OCI-LY7 (cell line): ENCODE data around the gene PPP4R4. TPM values are rescaled to one million over a fixed set of nuclear protein-coding genes. Genes with fewer than 3 reads are reported as not detected.
A peak's percentile ranks its signal among the peaks of the same experiment; 100 is the strongest.

Experiments
- BruUV-seq: library from RNA; stranded (reverse); fragments of 400-500 nt; replicated peaks from 2 replicates; lab custom pipeline; 2021; lab: Mats Ljungman, UMichigan
- CTCF ChIA-PET: fragments of 300-600 bp; sonication (Branson Sonifier 250); formaldehyde crosslinking; loops from one replicate; lab custom pipeline; 2022; ENCODE audit warnings: antibody characterized with exemption; ENCODE audit not compliant: unreplicated experiment; lab: Charles Lee
- POLR2A ChIA-PET: fragments of 300-600 bp; sonication (Branson Sonifier 250); formaldehyde crosslinking; loops from one replicate; lab custom pipeline; 2022; ENCODE audit warnings: antibody characterized with exemption; lab: Charles Lee
- DNase-seq: peaks from one replicate; pipeline ENCODE4 v3.0.0-alpha.2; 2015; ENCODE audit warnings: low spot score
- H2AFZ ChIP-seq: fragments of 200-600 bp; sonication (generic), shearing (Covaris generic); 2 replicates; pipeline ENCODE4 v1.6.1; 2014; ENCODE audit warnings: mild to moderate bottlenecking, antibody characterized with exemption, low read length, moderate library complexity
- H3K27ac ChIP-seq: fragments of 200-600 bp; sonication (generic); 2 replicates; pipeline ENCODE4 v1.5.1; 2014; ENCODE audit warnings: mixed run types, low read depth, mild to moderate bottlenecking, moderate library complexity, low read length, inconsistent platforms; ENCODE audit not compliant: poor library complexity, severe bottlenecking
- H3K36me3 ChIP-seq: fragments of 200-600 bp; sonication (generic); 2 replicates; pipeline ENCODE4 v1.6.1; 2014; ENCODE audit warnings: mild to moderate bottlenecking, antibody characterized with exemption, low read length, moderate library complexity, mixed read lengths; ENCODE audit not compliant: insufficient read depth
- H3K4me1 ChIP-seq: fragments of 200-600 bp; sonication (generic); 2 replicates; pipeline ENCODE4 v1.5.1; 2014; ENCODE audit warnings: mild to moderate bottlenecking, low read length; ENCODE audit not compliant: insufficient read depth, poor library complexity, severe bottlenecking
- H3K4me2 ChIP-seq: fragments of 200-600 bp; sonication (generic); 2 replicates; pipeline ENCODE4 v1.6.1; 2014; ENCODE audit warnings: mild to moderate bottlenecking, low read length
- H3K4me3 ChIP-seq: fragments of 200-600 bp; sonication (generic); 2 replicates; pipeline ENCODE4 v1.5.1; 2014; ENCODE audit warnings: mild to moderate bottlenecking, low read depth, low read length; ENCODE audit not compliant: poor library complexity, severe bottlenecking
- H3K79me2 ChIP-seq: fragments of 200-600 bp; sonication (generic); 2 replicates; pipeline ENCODE4 v1.6.1; 2016; ENCODE audit warnings: low read depth, mild to moderate bottlenecking, low read length, moderate library complexity, mixed read lengths; ENCODE audit not compliant: insufficient read depth
- H3K9me2 ChIP-seq: fragments of 200-600 bp; sonication (generic); 2 replicates; pipeline ENCODE4 v1.6.1; 2016; ENCODE audit warnings: mild to moderate bottlenecking, low read length, mixed read lengths; ENCODE audit not compliant: insufficient read depth
- H3K9me3 ChIP-seq: fragments of 200-600 bp; sonication (generic); 2 replicates; pipeline ENCODE4 v1.6.1; 2014; ENCODE audit warnings: mild to moderate bottlenecking, mixed run types, low read length, mixed read lengths
- H4K20me1 ChIP-seq: fragments of 200-600 bp; sonication (generic); 2 replicates; pipeline ENCODE4 v1.6.1; 2014; ENCODE audit warnings: mild to moderate bottlenecking, antibody characterized with exemption, low read length, moderate library complexity, mixed read lengths; ENCODE audit not compliant: insufficient read depth
- EZH2phosphoT487 ChIP-seq: fragments of 200-600 bp; sonication (generic); IDR thresholded peaks from 2 replicates; pipeline ENCODE4 v1.6.1; 2018; ENCODE audit warnings: low read depth, borderline replicate concordance, mild to moderate bottlenecking, mixed run types, antibody characterized with exemption, low read length, moderate library complexity, mixed read lengths
- intact Hi-C: fragments of 100-400 bp; cut with micrococcal nuclease; formaldehyde crosslinking; loops from one replicate; pipeline ENCODE4 v1.10.0; 2022; ENCODE audit not compliant: unreplicated experiment
- total RNA-seq, 2 experiments: library from RNA; depleted of rRNA in 1 of 2; stranded (reverse); fragments of >200 nt in 1 of 2; shearing (Covaris generic) in 1 of 2; gene quantifications; 2 replicates each; pipeline ENCODE4 v1.2.3, GENCODE V29; 2014 to 2022
- TF ChIP-seq, protein P1 (sequence below): fragments of 200-600 bp; sonication (generic); conservative IDR thresholded peaks from 2 replicates; pipeline ENCODE4 v1.5.1; 2014; ENCODE audit warnings: mild to moderate bottlenecking, antibody characterized with exemption, low read length, moderate library complexity, mixed read lengths

Gene PPP4R4
- total RNA-seq, 2 experiments from 2014 or later, result 0.54 to 0.93 TPM

DNA sequence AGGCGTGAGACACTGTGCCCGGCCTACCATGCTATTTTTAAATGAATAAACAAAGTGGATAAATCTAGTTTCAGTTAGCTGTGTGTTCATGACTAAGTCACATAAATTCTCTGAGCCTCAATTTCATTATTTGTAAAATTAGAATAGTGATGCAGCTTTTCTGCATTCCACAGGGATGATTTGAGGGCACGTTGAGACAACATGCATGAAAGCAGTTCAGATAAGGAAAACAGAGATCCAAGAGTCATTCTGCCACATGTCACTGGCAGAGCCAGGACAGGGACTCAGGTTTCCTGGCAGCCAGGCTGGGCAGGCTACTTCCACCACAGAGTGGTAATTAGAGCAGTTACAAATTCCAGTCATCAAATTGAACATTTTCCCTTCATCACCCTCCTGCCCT, 2.9 kb upstream of the PPP4R4 start:
- no peak overlapping the region for H3K27ac ChIP-seq
- TF ChIP-seq EZH2phosphoT487, result no peak
- TF ChIP-seq, protein P1, sequence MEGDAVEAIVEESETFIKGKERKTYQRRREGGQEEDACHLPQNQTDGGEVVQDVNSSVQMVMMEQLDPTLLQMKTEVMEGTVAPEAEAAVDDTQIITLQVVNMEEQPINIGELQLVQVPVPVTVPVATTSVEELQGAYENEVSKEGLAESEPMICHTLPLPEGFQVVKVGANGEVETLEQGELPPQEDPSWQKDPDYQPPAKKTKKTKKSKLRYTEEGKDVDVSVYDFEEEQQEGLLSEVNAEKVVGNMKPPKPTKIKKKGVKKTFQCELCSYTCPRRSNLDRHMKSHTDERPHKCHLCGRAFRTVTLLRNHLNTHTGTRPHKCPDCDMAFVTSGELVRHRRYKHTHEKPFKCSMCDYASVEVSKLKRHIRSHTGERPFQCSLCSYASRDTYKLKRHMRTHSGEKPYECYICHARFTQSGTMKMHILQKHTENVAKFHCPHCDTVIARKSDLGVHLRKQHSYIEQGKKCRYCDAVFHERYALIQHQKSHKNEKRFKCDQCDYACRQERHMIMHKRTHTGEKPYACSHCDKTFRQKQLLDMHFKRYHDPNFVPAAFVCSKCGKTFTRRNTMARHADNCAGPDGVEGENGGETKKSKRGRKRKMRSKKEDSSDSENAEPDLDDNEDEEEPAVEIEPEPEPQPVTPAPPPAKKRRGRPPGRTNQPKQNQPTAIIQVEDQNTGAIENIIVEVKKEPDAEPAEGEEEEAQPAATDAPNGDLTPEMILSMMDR, result no peak
- DNase-seq, result no peak
- intact Hi-C loops, result no loop called here
- ChIA-PET POLR2A (no interaction called here), CTCF (no interaction called here)
- H2AFZ ChIP-seq, result no peak overlapping the region
- no peaks in the 10 kb centered on the region for H3K36me3 ChIP-seq
- H3K9me2 ChIP-seq, result no peaks in the 10 kb centered on the region
- H3K4me3 ChIP-seq, result no peak overlapping the region
- no peak overlapping the region for H3K4me2 ChIP-seq
- H3K9me3 ChIP-seq, result no peaks in the 10 kb centered on the region
- H3K79me2 ChIP-seq, result no peaks in the 10 kb centered on the region
- H4K20me1 ChIP-seq, result no peaks in the 10 kb centered on the region
- no TSS peak for BruUV-seq
- peaks cover 6% of the 10 kb centered on the region for H3K4me1 ChIP-seq

DNA sequence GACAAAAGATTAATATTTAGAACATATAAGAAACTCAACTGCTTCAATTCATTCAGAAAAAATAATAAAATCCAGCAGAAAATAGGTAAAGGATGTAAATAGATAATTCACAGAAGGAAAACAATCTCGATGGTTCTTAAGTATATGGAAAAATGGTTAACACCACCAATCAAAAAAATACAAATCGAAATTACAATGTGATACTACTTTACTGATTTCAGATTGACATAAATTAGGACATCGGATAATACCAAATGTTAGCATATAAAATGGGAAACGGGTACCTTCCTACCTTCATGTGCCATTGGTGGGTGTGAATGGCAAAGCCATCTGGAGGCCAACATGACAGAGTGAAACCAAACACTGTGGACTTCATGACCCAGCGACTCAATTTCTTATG, 1.6 kb upstream of the PPP4R4 start:
- Histone ChIP-seq H3K4me2 (no peak overlapping the region), H3K4me3 (no peak overlapping the region), H3K9me2 (no peaks in the 10 kb centered on the region), H4K20me1 (no peaks in the 10 kb centered on the region), H3K79me2 (no peaks in the 10 kb centered on the region), H3K9me3 (no peaks in the 10 kb centered on the region), H3K4me1 (peaks cover 6% of the 10 kb centered on the region), H3K36me3 (no peaks in the 10 kb centered on the region), H2AFZ (no peak overlapping the region; the same call in 1 of the 2 replicates), H3K27ac (no peak overlapping the region)
- ChIA-PET POLR2A (no interaction called here), CTCF (no interaction called here)
- intact Hi-C loops, result no loop called here
- TF ChIP-seq, protein P1, result no peak
- TF ChIP-seq EZH2phosphoT487, result no peak
- no peak for DNase-seq
- no TSS peak for BruUV-seq

DNA sequence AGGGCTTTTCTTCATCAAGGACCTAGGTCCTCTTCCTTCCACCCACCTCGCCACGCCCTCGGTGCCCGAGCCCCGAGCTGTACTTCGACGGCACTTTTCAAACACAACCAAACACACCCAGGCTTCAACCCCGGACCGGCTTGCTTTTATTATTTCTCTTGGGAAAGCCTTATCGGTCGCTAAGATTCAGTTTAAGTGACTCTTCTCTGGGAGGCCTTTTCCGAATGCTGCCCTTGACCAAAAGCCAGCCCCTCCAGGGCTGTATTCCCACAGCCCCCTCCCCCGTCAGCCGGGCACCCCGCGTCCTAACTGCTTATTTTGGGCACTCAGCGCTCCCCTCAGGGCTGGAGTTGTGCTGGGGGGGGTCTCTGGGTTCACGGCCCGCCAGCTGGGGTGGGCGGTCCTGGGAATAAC, 644 bp upstream of the PPP4R4 start:
- POLR2A ChIA-PET, result interaction anchor here (0.7 kb wide), 2 partner anchors 93 to 147 kb away, joined by 3 to 5 read pairs; partner anchors contain the start of genes DDX24, IFI27L1 and OTUB2
- intact Hi-C loops, result no loop called here
- no TSS peak for BruUV-seq

More for the DNA sequence above, 644 bp upstream of the PPP4R4 start:
- H3K4me1 ChIP-seq, result peaks cover 6% of the 10 kb centered on the region
- H4K20me1 ChIP-seq, result no peaks in the 10 kb centered on the region
- H3K9me3 ChIP-seq, result no peaks in the 10 kb centered on the region
- H3K4me3 ChIP-seq, result peak overlapping the region; percentile 83
- peak overlapping the region; percentile 97 for H2AFZ ChIP-seq
- H3K4me2 ChIP-seq, result peak overlapping the region; percentile 97
- no peak for DNase-seq
- TF ChIP-seq EZH2phosphoT487, result no peak
- TF ChIP-seq, protein P1, result no peak
- H3K36me3 ChIP-seq, result no peaks in the 10 kb centered on the region
- CTCF ChIA-PET, result no interaction called here
- H3K79me2 ChIP-seq, result no peaks in the 10 kb centered on the region
- H3K27ac ChIP-seq, result peak overlapping the region; percentile 25
- H3K9me2 ChIP-seq, result no peaks in the 10 kb centered on the region
